Neuronal stem cell (in vitro differentiated cells): ENCODE measurements around the gene PPP6R3.

Experiments used
- DNase-seq: peaks from one replicate; pipeline ENCODE4 v3.0.0-alpha.2; 2013; ENCODE audit warnings: low spot score
- H2AFZ ChIP-seq: one replicate; pipeline ENCODE4 v1.6.1; 2013; ENCODE audit warnings: mild to moderate bottlenecking, low read length, inconsistent platforms
- H2AK5ac ChIP-seq: 2 replicates; pipeline ENCODE4 v1.6.1; 2013; ENCODE audit warnings: low read depth, mild to moderate bottlenecking, inconsistent platforms, low read length, moderate library complexity, mixed read lengths
- H2BK120ac ChIP-seq: 2 replicates; pipeline ENCODE4 v1.6.1; 2013; ENCODE audit warnings: low read depth, mild to moderate bottlenecking, inconsistent platforms, low read length, moderate library complexity, mixed read lengths
- H2BK12ac ChIP-seq: one replicate; pipeline ENCODE4 v1.6.1; 2013; ENCODE audit warnings: low read length, inconsistent platforms
- H2BK15ac ChIP-seq: 2 replicates; pipeline ENCODE4 v1.6.1; 2013; ENCODE audit warnings: mild to moderate bottlenecking, low read length, inconsistent platforms, mixed read lengths
- H2BK5ac ChIP-seq: one replicate; pipeline ENCODE4 v1.6.1; 2013; ENCODE audit warnings: inconsistent platforms, mild to moderate bottlenecking, low read length, moderate library complexity
- H3K14ac ChIP-seq: one replicate; pipeline ENCODE4 v1.6.1; 2013; ENCODE audit warnings: low read length, inconsistent platforms
- H3K18ac ChIP-seq: 2 replicates; pipeline ENCODE4 v1.6.1; 2013; ENCODE audit warnings: low read length, inconsistent platforms
- H3K23ac ChIP-seq: 2 replicates; pipeline ENCODE4 v1.6.1; 2013; ENCODE audit warnings: low read depth, mild to moderate bottlenecking, mixed read lengths, low read length, inconsistent platforms; ENCODE audit not compliant: poor library complexity
- H3K27ac ChIP-seq: replicated peaks from 3 replicates; pipeline ENCODE4 v1.5.1; 2013; ENCODE audit warnings: low read length, inconsistent platforms
- H3K27me3 ChIP-seq, 3 experiments: 2 replicates each; pipeline ENCODE4 v1.6.1; 2013; ENCODE audit warnings: low read length in 3 of 3, mild to moderate bottlenecking in 2 of 3, inconsistent platforms in 1 of 3, low read depth in 1 of 3, mixed read lengths in 1 of 3, moderate library complexity in 1 of 3; ENCODE audit not compliant: control insufficient read depth in 3 of 3, insufficient read depth in 3 of 3
- H3K36me3 ChIP-seq, 2 donors: replicated peaks in 1 of 2; 2 replicates each; pipeline ENCODE4 v1.6.1; 2013; ENCODE audit warnings: low read length in 2 of 2; ENCODE audit not compliant: control insufficient read depth in 2 of 2, insufficient read depth in 2 of 2
- H3K4ac ChIP-seq: 2 replicates; pipeline ENCODE4 v1.6.1; 2013; ENCODE audit warnings: inconsistent platforms, mild to moderate bottlenecking, low read length, moderate library complexity
- H3K4me1 ChIP-seq, 2 donors: 1 replicate in 1 of 2; 2 replicates in 1 of 2; pipeline ENCODE4 v1.6.1; 2013; ENCODE audit warnings: low read length in 2 of 2, low read depth in 1 of 2; ENCODE audit not compliant: control insufficient read depth in 2 of 2, insufficient read depth in 1 of 2
- H3K4me2 ChIP-seq: one replicate; pipeline ENCODE4 v1.6.1; 2013; ENCODE audit warnings: mild to moderate bottlenecking, low read length, inconsistent platforms; ENCODE audit not compliant: insufficient read depth, poor library complexity, severe bottlenecking
- H3K4me3 ChIP-seq, 2 donors: 2 replicates each; pipeline ENCODE4 v1.5.1; 2013; ENCODE audit warnings: low read length in 2 of 2, mild to moderate bottlenecking in 2 of 2, inconsistent platforms in 1 of 2, moderate library complexity in 1 of 2
- H3K79me1 ChIP-seq: one replicate; pipeline ENCODE4 v1.6.1; 2013; ENCODE audit warnings: low read depth, mild to moderate bottlenecking, inconsistent platforms, low read length, moderate library complexity
- H3K9ac ChIP-seq: one replicate; pipeline ENCODE4 v1.6.1; 2013; ENCODE audit warnings: mild to moderate bottlenecking, low read depth, low read length, inconsistent platforms; ENCODE audit not compliant: poor library complexity
- H3K9me3 ChIP-seq, 2 donors: replicated peaks in 1 of 2; 2 replicates each; pipeline versions ENCODE3 to v1.6.1; 2013; ENCODE audit warnings: low read length in 2 of 2, mild to moderate bottlenecking in 2 of 2, inconsistent platforms in 1 of 2, low read depth in 1 of 2, mixed read lengths in 1 of 2, moderate library complexity in 1 of 2; ENCODE audit not compliant: control insufficient read depth in 2 of 2, insufficient read depth in 1 of 2
- H4K8ac ChIP-seq: one replicate; pipeline ENCODE4 v1.6.1; 2013; ENCODE audit warnings: low read depth, mild to moderate bottlenecking, inconsistent platforms, low read length, moderate library complexity
- H4K91ac ChIP-seq: one replicate; pipeline ENCODE4 v1.6.1; 2013; ENCODE audit warnings: low read length, low read depth, mild to moderate bottlenecking, inconsistent platforms; ENCODE audit not compliant: poor library complexity
- WGBS, 2 donors: extraction: QIAGEN DNeasy Blood & Tissue Kit; methylation state at CpG; one replicate each; pipeline ENCODE4 v1.1.7; 2013; ENCODE audit warnings: missing lambda C conversion rate in 2 of 2, mixed read lengths in 1 of 2; ENCODE audit not compliant: insufficient read length in 2 of 2, insufficient replicate concordance in 1 of 2; ENCODE audit errors: extremely low coverage in 2 of 2; 5-methylcytosine and 5-hydroxymethylcytosine counted together

Gene PPP6R3

GRCh38 chr11:68469642-68470041, 9.1 kb downstream of the PPP6R3 start:
- Histone ChIP-seq H3K27me3 (no peaks in the 10 kb centered on the region), H2AK5ac (no peak overlapping the region), H3K14ac (no peak overlapping the region), H3K27ac (no peak overlapping the region), H3K4me3 (no peak overlapping the region), H2BK120ac (no peak overlapping the region), H3K4me2 (no peak overlapping the region), H2BK5ac (no peak overlapping the region), H2AFZ (no peak overlapping the region), H3K18ac (no peak overlapping the region), H2BK15ac (no peak overlapping the region), H3K4me1 (peaks cover 4 to 15% of the 10 kb centered on the region in 2 donors), H2BK12ac (no peak overlapping the region), H3K23ac (no peak overlapping the region), H3K4ac (no peak overlapping the region), H3K9me3 (peaks cover 12 to 35% of the 10 kb centered on the region in 2 donors), H3K9ac (no peak overlapping the region), H3K79me1 (peaks cover 6% of the 10 kb centered on the region), H4K8ac (no peak overlapping the region), H3K36me3 (peaks cover 15 to 81% of the 10 kb centered on the region in 2 donors), H4K91ac (no peak overlapping the region)
- no CpG with 5 or more reads among the region's 1 CpG for WGBS, 2 donors
- no peak for DNase-seq

DNA sequence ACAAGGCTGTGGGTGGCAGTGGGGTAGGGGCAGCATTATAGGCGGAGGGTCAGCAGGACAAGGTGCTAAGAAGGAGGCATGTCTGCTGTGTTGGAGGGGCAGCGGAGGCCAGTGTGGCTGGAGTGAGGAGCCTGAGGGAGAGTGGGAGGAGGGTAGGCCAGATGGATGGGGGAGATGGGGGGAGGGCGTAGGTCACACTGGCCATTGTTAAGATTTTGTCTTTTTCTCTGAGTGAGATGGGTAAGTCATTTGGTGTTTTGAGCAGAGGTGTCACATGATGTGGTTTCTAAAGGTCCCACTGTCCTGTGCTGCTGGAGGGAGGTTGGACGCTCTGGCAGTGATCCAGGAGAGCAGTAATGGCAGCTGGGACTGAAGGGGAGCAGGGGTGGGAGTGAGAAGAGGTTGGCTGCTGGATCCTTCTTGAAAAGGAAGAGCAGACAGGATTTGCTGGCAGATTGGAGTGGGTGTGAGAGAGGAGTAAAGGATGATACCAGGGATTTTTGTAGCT, 9.8 kb downstream of the PPP6R3 start:
- Histone ChIP-seq H3K18ac (peak overlapping the region; percentile 1), H3K4me3 (no peak overlapping the region), H2BK12ac (no peak overlapping the region), H2BK5ac (no peak overlapping the region), H3K9me3 (peaks cover 12 to 36% of the 10 kb centered on the region in 2 donors), H3K4ac (no peak overlapping the region), H3K4me2 (no peak overlapping the region), H4K8ac (no peak overlapping the region), H3K9ac (no peak overlapping the region), H3K23ac (no peak overlapping the region), H2AK5ac (no peak overlapping the region), H2BK15ac (no peak overlapping the region), H3K14ac (no peak overlapping the region), H2BK120ac (no peak overlapping the region), H3K27me3 (no peaks in the 10 kb centered on the region), H3K36me3 (peaks cover 15 to 78% of the 10 kb centered on the region in 2 donors), H3K79me1 (peaks cover 6% of the 10 kb centered on the region), H3K4me1 (peaks cover 4 to 15% of the 10 kb centered on the region in 2 donors), H3K27ac (no peak overlapping the region), H2AFZ (no peak overlapping the region), H4K91ac (no peak overlapping the region)
- WGBS, 2 donors = no CpG with 5 or more reads among the region's 4 CpGs
- DNase-seq = no peak

- H3K4ac ChIP-seq = no peak overlapping the region
- H4K8ac ChIP-seq = no peak overlapping the region
- no peak overlapping the region for H3K18ac ChIP-seq
- no peak overlapping the region for H3K23ac ChIP-seq
- no peak overlapping the region for H2AK5ac ChIP-seq
- DNase-seq = no peak
- H2BK5ac ChIP-seq = no peak overlapping the region
- H2BK15ac ChIP-seq = no peak overlapping the region
- peaks cover 4 to 15% of the 10 kb centered on the region in 2 donors for H3K4me1 ChIP-seq
- no peak overlapping the region for H3K4me3 ChIP-seq
- H2BK120ac ChIP-seq = no peak overlapping the region
- no peak overlapping the region for H3K9ac ChIP-seq
- no peaks in the 10 kb centered on the region for H3K27me3 ChIP-seq
- no peak overlapping the region for H3K4me2 ChIP-seq
- H3K36me3 ChIP-seq = peaks cover 15 to 71% of the 10 kb centered on the region in 2 donors
- no peak overlapping the region for H2AFZ ChIP-seq
- peaks cover 6% of the 10 kb centered on the region for H3K79me1 ChIP-seq
- no peak overlapping the region for H2BK12ac ChIP-seq
- no peak overlapping the region for H3K27ac ChIP-seq
- WGBS, 2 donors = no CpG with 5 or more reads among the region's 17 CpGs
- no peak overlapping the region for H4K91ac ChIP-seq
- H3K9me3 ChIP-seq = peaks cover 12 to 31% of the 10 kb centered on the region in 2 donors
- H3K14ac ChIP-seq = no peak overlapping the region
These were observed 11.1 kb downstream of the PPP6R3 start for GRCh38 chr11:68471360-68472340.

DNA sequence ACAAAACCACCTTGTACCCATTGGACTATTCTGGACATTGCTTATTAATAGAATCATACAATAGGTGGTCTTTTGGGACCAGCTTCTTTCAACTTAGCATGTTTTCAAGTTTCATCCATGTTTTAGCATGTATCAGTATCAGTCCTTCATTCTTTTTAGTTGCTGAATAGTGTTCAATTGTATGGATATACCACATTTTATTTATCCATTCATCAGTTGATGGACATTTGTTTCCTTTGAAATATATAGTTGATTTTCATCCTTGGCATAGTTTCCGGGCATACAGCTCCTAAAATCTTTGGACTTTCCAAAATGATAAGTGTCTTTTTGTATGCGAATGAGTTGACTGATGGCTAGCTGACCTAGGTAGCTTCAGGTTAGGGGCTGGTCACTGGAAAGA, 12.2 kb downstream of the PPP6R3 start:
- no peak overlapping the region for H3K4ac ChIP-seq
- H2BK15ac ChIP-seq = no peak overlapping the region
- H3K4me3 ChIP-seq = no peak overlapping the region
- H3K23ac ChIP-seq = no peak overlapping the region
- H2AFZ ChIP-seq = no peak overlapping the region
- no peak overlapping the region for H2AK5ac ChIP-seq
- H3K18ac ChIP-seq = no peak overlapping the region
- H2BK120ac ChIP-seq = no peak overlapping the region
- no peak overlapping the region for H3K4me2 ChIP-seq
- DNase-seq = no peak
- no peak overlapping the region for H3K14ac ChIP-seq
- H2BK12ac ChIP-seq = no peak overlapping the region
- no peak overlapping the region for H4K91ac ChIP-seq
- WGBS, 2 donors = no CpG with 5 or more reads among the region's 2 CpGs
- peaks cover 5% of the 10 kb centered on the region for H3K79me1 ChIP-seq
- no peak overlapping the region for H4K8ac ChIP-seq
- H3K27me3 ChIP-seq = no peaks in the 10 kb centered on the region
- H3K27ac ChIP-seq = no peak overlapping the region
- no peak overlapping the region for H2BK5ac ChIP-seq
- H3K4me1 ChIP-seq = peaks cover 4 to 15% of the 10 kb centered on the region in 2 donors
- peaks cover 20 to 72% of the 10 kb centered on the region in 2 donors for H3K36me3 ChIP-seq
- H3K9me3 ChIP-seq = peaks cover 16 to 40% of the 10 kb centered on the region in 2 donors
- no peak overlapping the region for H3K9ac ChIP-seq
